Measurements from ENCODE around the gene CPNE5. TPM values are rescaled to one million over a fixed set of nuclear protein-coding genes. Genes with fewer than 3 reads are reported as not detected.

The CPNE5 gene
- total RNA-seq, 1 donor from 2014 or later: 1.3 TPM

GRCh38 chr6:36820700-36821580 is 18.3 kb downstream of the CPNE5 start:
- H3K36me3 ChIP-seq: no peaks in the 10 kb centered on the region
- DNase-seq (ENCODE audit: low spot score in 2 of 2): no peak
- no peaks in the 10 kb centered on the region for H3K27me3 ChIP-seq
- no peaks in the 10 kb centered on the region for H3K9me3 ChIP-seq
- no peak overlapping the region for H3K4me3 ChIP-seq
- H3K4me1 ChIP-seq: no peaks in the 10 kb centered on the region
- intact Hi-C loops (cut with DNase I): no loop called here
- no peak for TF ChIP-seq CTCF (IDR thresholded peaks at IDR 0.05)
- H3K27ac ChIP-seq: no peak overlapping the region

GRCh38 chr6:36818756-36819155 is 20.5 kb downstream of the CPNE5 start:
- Histone ChIP-seq H3K27ac (no peak overlapping the region), H3K27me3 (no peaks in the 10 kb centered on the region), H3K36me3 (no peaks in the 10 kb centered on the region), H3K4me1 (no peaks in the 10 kb centered on the region), H3K9me3 (no peaks in the 10 kb centered on the region), H3K4me3 (no peak overlapping the region)
- TF ChIP-seq CTCF (IDR thresholded peaks at IDR 0.05): no peak
- no peak for DNase-seq (ENCODE audit: low spot score in 2 of 2)
- intact Hi-C loops (cut with DNase I): no loop called here

GRCh38 chr6:36817847-36818246 is 21.4 kb downstream of the CPNE5 start:
- DNase-seq (ENCODE audit: low spot score in 2 of 2): no peak
- Histone ChIP-seq H3K9me3 (no peaks in the 10 kb centered on the region), H3K27ac (no peak overlapping the region), H3K4me1 (no peaks in the 10 kb centered on the region), H3K4me3 (no peak overlapping the region), H3K27me3 (no peaks in the 10 kb centered on the region), H3K36me3 (no peaks in the 10 kb centered on the region)
- intact Hi-C loops (cut with DNase I): no loop called here
- no peak for TF ChIP-seq CTCF (IDR thresholded peaks at IDR 0.05)

DNA sequence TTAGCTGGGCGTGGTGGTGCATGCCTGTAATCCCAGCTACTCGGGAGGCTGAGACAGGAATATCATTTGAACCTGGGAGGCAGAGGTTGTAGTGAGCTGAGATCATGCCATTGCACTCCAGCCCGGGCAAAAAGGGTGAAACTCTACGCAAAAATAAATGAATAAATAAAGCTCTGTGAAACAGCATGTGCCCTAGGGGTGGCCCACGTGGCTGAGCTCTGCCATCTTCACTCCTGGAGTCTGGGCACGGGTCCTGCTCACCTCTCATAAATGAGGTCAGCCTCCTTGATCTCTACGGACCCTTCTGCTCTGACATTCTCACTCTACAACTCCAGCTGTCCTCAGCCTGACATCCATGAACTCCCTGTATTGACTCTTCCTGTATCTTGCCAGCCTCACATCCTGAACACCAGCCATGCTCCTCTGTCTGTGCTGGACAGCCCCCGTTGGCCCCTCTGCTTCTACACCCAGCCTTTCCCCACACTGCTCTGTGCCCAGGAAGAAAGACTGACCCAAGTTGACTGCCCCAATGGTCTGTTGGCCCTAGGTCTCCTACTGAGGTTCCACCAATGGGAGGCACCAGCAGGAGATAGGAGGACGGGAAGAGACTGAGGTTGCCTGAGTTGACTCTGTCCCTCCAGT is 21.9 kb downstream of the CPNE5 start:
- TF ChIP-seq CTCF (IDR thresholded peaks at IDR 0.05): no peak
- Histone ChIP-seq H3K27ac (no peak overlapping the region), H3K4me1 (no peaks in the 10 kb centered on the region), H3K36me3 (no peaks in the 10 kb centered on the region), H3K27me3 (no peaks in the 10 kb centered on the region), H3K4me3 (no peak overlapping the region), H3K9me3 (no peaks in the 10 kb centered on the region)
- DNase-seq (ENCODE audit: low spot score in 2 of 2): no peak
- intact Hi-C loops (cut with DNase I): no loop called here

DNA sequence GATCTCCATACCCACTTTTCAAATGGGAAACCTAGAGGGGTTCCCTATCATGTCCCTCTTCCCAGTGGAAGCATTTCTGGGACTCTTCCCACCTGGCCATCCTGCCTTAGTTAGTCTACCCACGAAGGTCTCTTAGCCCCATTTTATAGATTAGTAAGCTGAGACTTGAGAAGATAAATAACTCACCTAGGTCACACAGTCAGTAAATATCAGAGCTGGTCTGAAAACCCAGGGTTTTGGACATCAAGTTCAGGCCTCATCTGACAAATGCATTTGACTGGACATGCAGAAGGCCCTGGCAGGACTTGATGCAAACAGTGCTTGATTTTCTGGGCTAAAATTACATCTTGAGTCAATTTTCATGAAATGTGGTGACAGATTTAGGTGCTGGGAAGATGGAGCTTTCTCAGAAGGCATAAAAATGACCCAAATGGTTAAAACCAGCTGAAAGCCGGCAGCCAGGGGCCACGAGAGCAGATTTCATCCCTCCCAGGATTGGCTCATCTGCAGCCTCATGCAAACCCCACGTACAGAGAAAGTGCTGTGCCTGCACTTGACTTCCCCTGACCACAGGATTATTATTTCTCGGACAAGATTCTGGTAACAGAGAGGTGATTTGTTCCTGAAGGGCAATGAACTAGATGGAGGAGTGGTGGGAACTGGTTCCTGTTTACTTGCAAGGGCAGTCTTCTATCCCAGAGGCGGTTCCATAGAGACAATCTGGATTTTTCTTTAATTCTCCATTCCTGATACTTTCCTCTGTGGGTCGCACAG is 23.1 kb downstream of the CPNE5 start:
- intact Hi-C loops (cut with DNase I): no loop called here
- no peak for TF ChIP-seq CTCF (IDR thresholded peaks at IDR 0.05)
- no peak for DNase-seq (ENCODE audit: low spot score in 2 of 2)

More for the DNA sequence above, 23.1 kb downstream of the CPNE5 start:
- Histone ChIP-seq H3K27ac (no peak overlapping the region), H3K27me3 (no peaks in the 10 kb centered on the region), H3K9me3 (no peaks in the 10 kb centered on the region), H3K4me3 (no peak overlapping the region), H3K36me3 (no peaks in the 10 kb centered on the region), H3K4me1 (no peaks in the 10 kb centered on the region)

All from ascending aorta (tissue), 2 donors.